Femur (tissue), 1 donor: Measurements from ENCODE around the gene COL20A1.

Source experiments
- DNase-seq: peaks from one replicate; pipeline ENCODE4 v3.0.0-alpha.2; 2017

The COL20A1 gene

DNA sequence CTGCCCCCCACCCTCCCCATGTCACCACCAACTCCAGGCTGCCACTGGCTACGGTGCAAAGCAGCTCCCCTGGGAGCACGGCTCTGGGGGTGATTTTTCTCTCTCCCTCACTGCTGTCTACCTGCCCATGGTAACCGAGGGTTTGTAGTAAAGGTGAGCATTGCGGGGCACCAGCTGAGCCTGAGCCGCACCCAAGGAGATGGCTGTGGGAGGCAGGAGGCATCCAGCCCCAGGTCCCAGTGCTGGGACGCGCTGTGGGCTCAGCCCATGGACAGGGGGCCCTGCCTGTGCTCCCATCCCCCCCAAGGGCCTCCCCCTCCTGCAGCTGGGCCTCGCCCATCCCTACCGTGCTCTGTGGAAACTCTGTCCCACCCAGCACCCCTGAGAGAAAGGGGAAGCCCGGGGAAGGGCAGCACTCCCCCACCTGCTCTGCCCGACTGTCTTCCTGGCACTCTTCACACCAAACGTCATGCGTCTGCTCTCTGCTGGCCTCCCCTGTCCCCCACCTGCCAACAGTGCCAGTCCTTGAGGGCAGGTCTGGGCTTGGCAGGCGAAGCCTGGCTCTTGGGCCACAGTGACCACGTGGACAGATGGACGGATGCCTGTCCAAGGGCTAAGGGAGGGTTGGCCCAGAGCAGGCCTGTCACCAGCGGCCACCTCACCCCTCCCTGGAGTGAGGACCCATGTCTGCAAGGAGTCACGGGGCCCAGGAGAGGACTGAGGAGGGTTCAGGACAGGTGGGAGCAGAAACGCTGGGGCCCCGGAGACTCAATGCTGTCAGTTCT, 72.0 kb downstream of the COL20A1 start:
- DNase-seq = no peak

GRCh38 chr20:63365601-63366389, 72.8 kb downstream of the COL20A1 start:
- DNase-seq = no peak

- no peak for DNase-seq
Observed at GRCh38 chr20:63366390-63367365, 73.7 kb downstream of the COL20A1 start.

GRCh38 chr20:63367446-63368055, 74.6 kb downstream of the COL20A1 start:
- DNase-seq = no peak

DNA sequence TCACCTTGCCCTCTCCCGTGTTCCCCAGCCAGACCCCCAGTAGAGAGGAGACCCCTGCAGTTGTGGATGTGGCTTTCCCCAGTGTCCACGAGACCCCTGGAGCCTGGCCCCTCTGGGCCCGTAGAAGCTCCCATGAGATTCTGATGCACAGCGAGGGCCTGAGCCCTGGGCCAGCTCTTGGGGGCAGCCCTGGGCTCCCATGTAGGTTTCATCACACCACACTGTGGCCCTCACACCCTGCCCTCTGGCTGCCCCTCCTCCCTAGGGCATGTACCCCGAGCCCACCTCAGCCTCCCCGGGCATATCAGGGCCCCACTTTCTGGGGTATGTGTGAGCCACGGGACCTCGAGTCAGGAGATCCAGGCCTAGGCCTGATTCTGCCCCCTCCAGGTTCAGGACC, 75.2 kb downstream of the COL20A1 start:
- DNase-seq = no peak

- no peak for DNase-seq
Observed at GRCh38 chr20:63369024-63369530, 76.1 kb downstream of the COL20A1 start.

- no peak for DNase-seq
Observed at GRCh38 chr20:63369724-63370617, 77.0 kb downstream of the COL20A1 start.

GRCh38 chr20:63370618-63371187, 77.7 kb downstream of the COL20A1 start:
- no peak for DNase-seq

GRCh38 chr20:63371291-63371865, 78.4 kb downstream of the COL20A1 start:
- no peak for DNase-seq

DNA sequence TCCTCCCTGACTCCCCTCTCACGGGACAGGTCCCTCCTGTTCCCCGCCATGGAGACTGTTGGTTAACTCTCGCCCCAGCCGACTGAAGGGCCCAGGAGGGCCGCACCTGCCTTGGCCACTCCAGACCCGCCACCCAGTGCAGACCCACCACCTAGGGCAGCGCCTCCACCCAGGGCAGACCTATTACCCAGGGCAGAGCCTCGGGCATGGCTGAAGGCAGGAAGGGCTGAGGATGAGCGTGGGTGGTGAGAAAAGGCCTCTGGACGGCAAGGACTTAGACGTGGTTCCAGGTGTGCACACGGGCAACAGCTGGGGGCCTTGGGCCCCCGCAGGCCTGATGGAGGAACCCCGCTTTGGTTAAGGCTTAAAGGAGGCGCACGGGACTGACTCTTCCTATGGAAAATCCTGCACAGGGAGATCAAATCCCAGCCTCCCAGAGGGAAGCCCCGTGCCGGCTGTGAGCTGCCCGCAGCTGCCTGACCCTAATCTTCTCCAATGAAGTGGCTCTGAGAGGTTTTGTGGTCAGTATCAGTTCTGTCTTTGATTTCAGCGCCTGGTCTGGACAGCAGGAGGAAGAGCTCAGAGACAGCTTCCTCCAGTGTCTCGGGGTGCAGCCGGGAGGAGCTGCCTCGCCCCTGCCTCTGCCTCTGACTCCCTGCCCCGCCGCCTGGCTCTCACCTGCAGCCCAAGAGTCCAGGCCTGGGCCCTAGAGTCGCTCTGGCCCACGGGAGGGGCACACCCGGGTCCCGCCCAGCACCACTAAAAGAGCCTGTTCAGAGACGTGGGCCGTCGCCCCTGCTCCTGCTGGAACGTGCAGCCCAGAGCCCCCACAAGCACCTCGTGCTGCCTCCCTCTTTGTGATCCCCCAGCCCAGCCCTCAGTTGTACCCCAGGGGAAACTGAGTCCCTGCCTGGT, 80.2 kb downstream of the COL20A1 start:
- no peak for DNase-seq

- no peak for DNase-seq
Observed at GRCh38 chr20:63373996-63374395, 81.0 kb downstream of the COL20A1 start.

GRCh38 chr20:63374504-63374903, 81.5 kb downstream of the COL20A1 start:
- no peak for DNase-seq

GRCh38 chr20:63375438-63375837, 82.5 kb downstream of the COL20A1 start:
- no peak for DNase-seq

GRCh38 chr20:63376283-63377250, 83.6 kb downstream of the COL20A1 start:
- DNase-seq = no peak

DNA sequence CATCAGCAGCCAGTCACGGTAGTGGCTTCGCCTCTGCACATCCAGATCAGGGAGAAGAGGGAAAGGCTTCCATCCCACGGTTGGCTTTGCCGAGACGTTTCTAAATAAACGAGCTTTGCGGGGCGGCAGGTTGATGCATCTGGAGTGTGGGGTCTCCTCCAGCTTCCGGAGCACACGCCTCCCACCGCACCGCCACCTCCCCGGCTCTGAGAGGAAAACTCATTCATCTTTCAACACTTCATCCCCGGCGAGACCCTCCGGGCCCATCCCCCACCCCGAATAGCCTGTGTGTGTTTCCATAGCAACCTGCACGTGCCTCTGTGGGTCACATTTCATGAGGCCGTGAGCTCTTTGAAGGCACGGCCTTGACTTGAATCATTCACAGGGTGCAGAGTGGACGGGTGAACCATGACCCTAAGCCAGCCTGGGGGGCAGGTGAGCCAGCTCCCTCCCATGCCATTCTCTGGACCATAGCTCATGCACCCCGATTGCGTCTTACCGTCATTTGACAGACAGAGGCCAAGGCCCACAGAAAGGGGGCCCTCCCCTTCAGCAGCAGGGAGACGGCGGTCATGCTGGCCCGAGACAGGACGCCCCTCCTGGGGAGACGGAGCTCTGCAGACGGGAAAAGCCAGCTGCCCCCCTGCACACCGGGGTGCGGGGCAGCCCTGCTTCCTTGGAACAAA, 84.4 kb downstream of the COL20A1 start:
- no peak for DNase-seq

DNA sequence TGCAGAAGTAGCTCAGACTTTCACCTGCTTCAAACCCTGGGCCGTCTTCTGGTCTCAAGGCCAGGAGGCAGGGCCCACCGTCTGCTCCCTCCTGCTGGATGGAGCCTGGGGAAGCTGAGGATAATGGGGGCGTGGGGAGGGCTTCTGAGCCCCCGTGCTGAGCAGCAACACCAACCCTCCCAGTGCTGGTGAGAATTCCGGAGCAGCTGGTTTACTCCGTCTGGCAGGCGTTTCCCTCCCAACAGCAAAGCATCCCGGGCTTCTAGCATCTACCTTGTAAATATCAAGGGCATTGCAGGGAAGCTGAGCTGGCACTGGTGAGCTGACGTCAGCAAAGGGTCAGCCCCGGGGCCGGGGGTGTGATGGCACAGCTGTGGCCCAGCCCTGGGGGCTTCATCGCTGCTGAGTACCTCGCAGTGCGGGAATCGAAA, 85.0 kb downstream of the COL20A1 start:
- no peak for DNase-seq

- DNase-seq = no peak
Observed at GRCh38 chr20:63378626-63379025, 85.6 kb downstream of the COL20A1 start.
